PC-3 (cell line): Measurements from ENCODE around the gene SCCPDH. TPM values are rescaled to one million over a fixed set of nuclear protein-coding genes. Genes with fewer than 3 reads are reported as not detected.

ENCODE experiments used
- ATAC-seq: fragments of 200-7000 bp; cut with Tn5 transposase; 2 replicates; pipeline ENCODE4 v1.9.1; 2020; ENCODE audit warnings: mild to moderate bottlenecking, moderate library complexity
- BruUV-seq: library from RNA; stranded (reverse); fragments of 400-500 nt; replicated peaks from 2 replicates; lab custom pipeline; 2021; lab: Mats Ljungman, UMichigan
- CTCF ChIA-PET: fragments of 300-600 bp; sonication (Branson Sonifier 250); formaldehyde crosslinking; loops from one replicate; lab custom pipeline; 2022; ENCODE audit warnings: antibody characterized with exemption; lab: Charles Lee
- POLR2A ChIA-PET: fragments of 300-600 bp; sonication (Branson Sonifier 250); formaldehyde crosslinking; loops from one replicate; lab custom pipeline; 2022; ENCODE audit warnings: antibody characterized with exemption; ENCODE audit not compliant: unreplicated experiment; lab: Charles Lee
- DNase-seq: peaks from one replicate; pipeline ENCODE4 v3.0.0-alpha.2; 2015
- H2AFZ ChIP-seq: fragments of 300-600 bp; sonication (generic); 2 replicates; pipeline ENCODE4 v1.6.0; 2016; ENCODE audit warnings: antibody characterized with exemption, low read length
- H3F3A ChIP-seq: fragments of 300-600 bp; sonication (generic); one replicate; pipeline ENCODE4 v1.6.0; 2017; ENCODE audit warnings: antibody characterized with exemption, low read length, control low read depth, mild to moderate bottlenecking; ENCODE audit not compliant: unreplicated experiment
- H3K27ac ChIP-seq: fragments of 300-600 bp; sonication (generic); 2 replicates; pipeline ENCODE4 v1.5.1; 2016; ENCODE audit warnings: mild to moderate bottlenecking, low read length
- H3K27me3 ChIP-seq: fragments of 300-600 bp; sonication (generic); 2 replicates; pipeline ENCODE4 v1.6.1; 2016; ENCODE audit warnings: low read length, mixed read lengths
- H3K36me3 ChIP-seq: fragments of 300-600 bp; sonication (generic); 2 replicates; pipeline ENCODE4 v1.6.1; 2016; ENCODE audit warnings: low read depth, mixed run types, low read length, mixed read lengths
- H3K4me1 ChIP-seq: fragments of 300-600 bp; sonication (generic); 2 replicates; pipeline ENCODE4 v1.5.1; 2016; ENCODE audit warnings: low read length; ENCODE audit not compliant: insufficient read depth
- H3K4me2 ChIP-seq: fragments of 300-600 bp; sonication (generic); 2 replicates; pipeline ENCODE4 v1.6.0; 2016; ENCODE audit warnings: low read length
- H3K4me3 ChIP-seq: fragments of 300-600 bp; sonication (generic); 2 replicates; pipeline ENCODE4 v1.5.1; 2016; ENCODE audit warnings: mild to moderate bottlenecking, low read length, mixed read lengths
- H3K79me2 ChIP-seq: fragments of 300-600 bp; sonication (generic); 2 replicates; pipeline ENCODE4 v1.6.1; 2017; ENCODE audit warnings: low read length, mixed read lengths
- H3K9ac ChIP-seq: fragments of 300-600 bp; sonication (generic); 2 replicates; pipeline ENCODE4 v1.6.0; 2016; ENCODE audit warnings: mild to moderate bottlenecking, low read length
- H3K9me2 ChIP-seq: fragments of 300-600 bp; sonication (generic); replicated peaks from 2 replicates; pipeline ENCODE4 v1.6.1; 2016; ENCODE audit warnings: mixed run types, low read length, mixed read lengths
- H3K9me3 ChIP-seq: fragments of 300-600 bp; sonication (generic); 2 replicates; pipeline ENCODE4 v1.6.1; 2016; ENCODE audit warnings: low read length, mixed read lengths
- H4K20me1 ChIP-seq: fragments of 300-600 bp; sonication (generic); 2 replicates; pipeline ENCODE4 v1.6.1; 2016; ENCODE audit warnings: low read length, mixed read lengths
- CTCF ChIP-seq: fragments of 300-600 bp; sonication (generic); conservative IDR thresholded peaks from 2 replicates; pipeline ENCODE4 v1.5.1; 2017; ENCODE audit warnings: antibody characterized with exemption, low read depth, mild to moderate bottlenecking, low read length
- EZH2 ChIP-seq: fragments of 300-600 bp; sonication (generic); IDR thresholded peaks from one replicate; pipeline ENCODE4 v1.6.1; 2017; ENCODE audit warnings: antibody characterized with exemption, mild to moderate bottlenecking, low read length; ENCODE audit not compliant: unreplicated experiment
- EZH2phosphoT487 ChIP-seq: fragments of 300-600 bp; sonication (generic); IDR thresholded peaks from 2 replicates; pipeline ENCODE4 v1.6.1; 2018; ENCODE audit warnings: mild to moderate bottlenecking, antibody characterized with exemption, low read length, borderline replicate concordance
- intact Hi-C: fragments of 100-400 bp; cut with micrococcal nuclease; formaldehyde crosslinking; loops from 2 replicates; pipeline ENCODE4 v1.9.0; 2023
- total RNA-seq: library from RNA; depleted of rRNA; stranded (reverse); fragments of >200 nt; gene quantifications from 2 replicates; pipeline ENCODE4 v1.2.3, GENCODE V29; 2014

Gene SCCPDH
- total RNA-seq, 1 experiment from 2014 or later, result 50.8 TPM

DNA sequence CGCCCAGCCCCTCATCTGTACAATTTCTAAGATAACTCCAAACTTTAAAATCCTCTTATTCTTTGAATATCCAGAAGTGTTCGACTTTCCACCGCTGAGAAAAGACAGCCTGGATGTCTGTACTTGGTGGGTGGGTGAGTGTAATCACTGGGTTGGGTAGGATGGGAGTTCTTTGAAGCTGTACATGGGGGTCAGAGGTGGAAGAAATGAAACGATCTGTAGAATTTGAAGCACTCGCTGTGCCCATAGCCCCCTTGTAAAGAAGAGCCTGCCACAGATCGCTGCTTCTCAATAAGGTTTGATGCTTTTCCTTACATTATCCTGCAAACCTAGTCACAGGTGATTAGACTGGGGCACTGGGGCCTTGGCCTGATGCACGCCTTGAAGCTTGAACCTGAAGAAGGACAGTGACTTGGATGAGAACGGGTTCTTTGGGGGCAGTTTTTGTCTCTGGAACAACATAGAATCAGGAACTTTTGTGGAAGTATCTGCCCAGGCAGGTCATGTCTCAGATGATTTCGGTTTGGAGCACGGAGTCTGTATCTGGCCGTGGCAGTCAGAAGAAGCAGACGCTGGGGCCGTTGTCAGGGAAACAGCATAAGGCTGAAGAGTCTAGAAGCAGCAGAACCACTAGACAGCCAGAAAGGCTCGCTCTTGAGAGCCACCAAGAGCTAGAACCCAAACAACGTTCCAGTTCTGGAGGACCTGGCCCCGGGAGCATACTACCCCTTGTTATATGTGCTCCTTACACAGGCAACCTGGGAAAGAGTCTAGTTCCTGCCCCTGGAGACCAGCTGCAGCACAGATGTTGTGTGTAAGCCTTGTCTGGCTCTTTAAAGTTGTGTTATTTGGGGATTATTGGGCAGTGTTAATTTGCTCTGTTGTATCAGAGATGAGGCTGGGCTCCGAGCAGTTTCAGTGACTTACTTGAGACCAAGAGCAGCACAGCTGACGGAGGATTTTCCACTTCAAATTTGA is 45.1 kb upstream of the SCCPDH start:
- H3K27ac ChIP-seq, result no peak overlapping the region
- no peak for TF ChIP-seq EZH2
- TF ChIP-seq CTCF, result no peak
- TF ChIP-seq EZH2phosphoT487, result no peak
- BruUV-seq, result no TSS peak
- no peaks in the 10 kb centered on the region for H3K36me3 ChIP-seq
- no peaks in the 10 kb centered on the region for H4K20me1 ChIP-seq
- no peak overlapping the region for H3K4me2 ChIP-seq
- ChIA-PET POLR2A (no interaction called here), CTCF (no interaction called here)
- H2AFZ ChIP-seq, result no peak overlapping the region
- DNase-seq (no peak), ATAC-seq (no peak)
- intact Hi-C loops, result no loop called here
- no peaks in the 10 kb centered on the region for H3K9me2 ChIP-seq
- H3K27me3 ChIP-seq, result no peaks in the 10 kb centered on the region
- no peaks in the 10 kb centered on the region for H3K79me2 ChIP-seq
- no peak overlapping the region for H3K4me3 ChIP-seq
- H3K9me3 ChIP-seq, result no peaks in the 10 kb centered on the region
- no peak overlapping the region for H3K9ac ChIP-seq
- no peaks in the 10 kb centered on the region for H3K4me1 ChIP-seq
- H3F3A ChIP-seq, result no peaks in the 10 kb centered on the region

GRCh38 chr1:246679794-246680177 is 44.4 kb upstream of the SCCPDH start:
- Histone ChIP-seq H3K9ac (no peak overlapping the region), H3K9me3 (no peaks in the 10 kb centered on the region), H3K27ac (no peak overlapping the region), H3K27me3 (no peaks in the 10 kb centered on the region), H3K4me3 (no peak overlapping the region), H3K79me2 (no peaks in the 10 kb centered on the region), H3F3A (no peaks in the 10 kb centered on the region), H4K20me1 (no peaks in the 10 kb centered on the region), H3K4me1 (no peaks in the 10 kb centered on the region), H2AFZ (no peak overlapping the region), H3K9me2 (no peaks in the 10 kb centered on the region), H3K36me3 (no peaks in the 10 kb centered on the region), H3K4me2 (no peak overlapping the region)
- no peak for DNase-seq
- CTCF ChIA-PET, result no interaction called here
- no peak for ATAC-seq
- intact Hi-C loops, result no loop called here
- POLR2A ChIA-PET, result no interaction called here
- no TSS peak for BruUV-seq
- TF ChIP-seq CTCF, result no peak
- TF ChIP-seq EZH2, result no peak
- no peak for TF ChIP-seq EZH2phosphoT487

DNA sequence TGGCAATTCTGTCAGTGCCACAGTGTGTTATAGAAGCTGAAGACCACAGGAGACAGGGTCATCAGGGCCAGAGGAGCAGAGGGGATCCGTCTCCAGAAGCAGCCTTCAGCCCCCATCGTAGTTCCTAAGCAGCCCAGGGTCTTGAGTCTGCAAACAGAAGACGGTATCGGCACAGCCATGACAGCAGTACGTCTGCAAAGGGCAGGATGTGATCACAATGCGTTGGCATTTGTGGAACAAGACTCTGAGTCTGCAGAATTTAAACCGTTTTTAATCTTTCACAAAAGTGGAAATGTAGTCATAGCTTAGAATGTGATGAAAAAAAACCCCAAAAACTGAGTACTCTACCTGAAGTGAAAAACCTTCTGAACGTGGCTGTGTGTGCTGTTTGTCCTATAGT is 44.0 kb upstream of the SCCPDH start:
- DNase-seq (no peak), ATAC-seq (no peak)
- BruUV-seq, result no TSS peak
- Histone ChIP-seq H3K9me2 (no peaks in the 10 kb centered on the region), H3K9me3 (no peaks in the 10 kb centered on the region), H3K79me2 (no peaks in the 10 kb centered on the region), H3K4me1 (no peaks in the 10 kb centered on the region), H3K4me2 (no peak overlapping the region), H3F3A (no peaks in the 10 kb centered on the region), H4K20me1 (no peaks in the 10 kb centered on the region), H3K27ac (no peak overlapping the region), H2AFZ (no peak overlapping the region), H3K36me3 (no peaks in the 10 kb centered on the region), H3K9ac (no peak overlapping the region), H3K4me3 (no peak overlapping the region), H3K27me3 (no peaks in the 10 kb centered on the region)
- CTCF ChIA-PET, result no interaction called here
- intact Hi-C loops, result no loop called here
- POLR2A ChIA-PET, result no interaction called here
- TF ChIP-seq CTCF (no peak), EZH2phosphoT487 (no peak), EZH2 (no peak)
